Small intestine (tissue), 7 donors: Measurements from ENCODE around the gene CD101. TPM values are rescaled to one million over a fixed set of nuclear protein-coding genes. Genes with fewer than 3 reads are reported as not detected.
"Not testable (repeated sequence)": the region's sequence is repeated elsewhere in the genome, so short reads cannot be mapped to it uniquely, and the experiment has no call there.

Experiments
- DNase-seq, 2 donors: peaks; one replicate each; pipeline versions ENCODE4 v3.0.0 to v3.0.0-alpha.2; 2013
- FAIRE-seq: peaks from 2 replicates; lab custom pipeline; 2012; peaks lifted over from hg19 to GRCh38; lab: Jason Lieb, UNC
- H3K27ac ChIP-seq, 3 donors: one replicate each; pipeline ENCODE4 v1.5.1; 2013; ENCODE audit warnings: low read length in 2 of 3, mild to moderate bottlenecking in 2 of 3, control low read depth in 1 of 3, inconsistent platforms in 1 of 3, low read depth in 1 of 3, moderate library complexity in 1 of 3
- H3K27me3 ChIP-seq, 3 donors: one replicate each; pipeline ENCODE4 v1.6.1; 2013; ENCODE audit warnings: low read length in 3 of 3, inconsistent platforms in 1 of 3; ENCODE audit not compliant: control insufficient read depth in 3 of 3, insufficient read depth in 3 of 3
- H3K36me3 ChIP-seq, 3 donors: one replicate each; pipeline ENCODE4 v1.6.1; 2013; ENCODE audit warnings: low read length in 3 of 3, inconsistent platforms in 1 of 3, low read depth in 1 of 3, mild to moderate bottlenecking in 1 of 3, moderate library complexity in 1 of 3; ENCODE audit not compliant: control insufficient read depth in 3 of 3, insufficient read depth in 2 of 3
- H3K4me1 ChIP-seq, 3 donors: one replicate each; pipeline ENCODE4 v1.6.1; 2013; ENCODE audit warnings: low read length in 2 of 3, inconsistent platforms in 1 of 3, low read depth in 1 of 3, mild to moderate bottlenecking in 1 of 3, moderate library complexity in 1 of 3; ENCODE audit not compliant: control insufficient read depth in 3 of 3, insufficient read depth in 2 of 3
- H3K4me3 ChIP-seq, 3 donors: one replicate each; pipeline ENCODE4 v1.5.1; 2013; ENCODE audit warnings: low read length in 3 of 3, control low read depth in 1 of 3, inconsistent platforms in 1 of 3, low read depth in 1 of 3, mild to moderate bottlenecking in 1 of 3, moderate library complexity in 1 of 3
- H3K9me3 ChIP-seq, 2 donors: one replicate each; pipeline ENCODE4 v1.6.1; 2013; ENCODE audit warnings: low read depth in 1 of 2, low read length in 1 of 2; ENCODE audit not compliant: control insufficient read depth in 2 of 2, insufficient read depth in 1 of 2
- WGBS, 3 donors: extraction: QIAGEN DNeasy Blood & Tissue Kit; methylation state at CpG; one replicate each; pipeline ENCODE4 v1.1.7; 2013; 5-methylcytosine and 5-hydroxymethylcytosine counted together
- polyA plus RNA-seq, 4 donors: library from polyadenylated mRNA; stranded (reverse) in 3 of 4; unstranded in 1 of 4; fragments of 200-250 nt in 3 of 4; fragments of 120-200 nt in 1 of 4; gene quantifications; one replicate each; pipeline versions ENCODE4 v1.2.1 to v1.2.3, GENCODE V29; 2013
- donor health status: healthy with polysubstance abuse.
- donor health status: control.
- donor health status: control.
- donor health status: Bipolar disorder and iron deficiency.
- donor health status: healthy.

The CD101 gene
- polyA plus RNA-seq, 4 donors: 1.3 to 6.2 (median 3.0) TPM

DNA sequence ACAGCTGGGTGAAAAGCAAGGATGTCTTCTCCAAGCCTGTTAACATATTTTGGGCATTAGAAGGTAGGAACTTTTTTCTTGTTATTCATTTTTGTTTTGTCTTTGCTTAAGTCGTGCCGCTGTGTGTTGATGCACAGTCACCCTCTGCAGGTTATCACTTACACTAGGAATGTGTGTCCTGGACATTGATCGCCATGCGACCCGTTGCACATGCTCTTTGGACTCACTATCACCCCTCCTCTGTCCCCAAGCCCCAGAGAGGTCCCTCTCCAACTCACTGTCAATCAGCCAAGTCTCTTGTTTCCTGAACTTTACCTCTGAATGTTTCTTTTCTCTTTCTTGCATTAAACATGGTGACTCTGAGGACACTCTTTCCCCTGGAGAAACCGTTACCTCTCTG is 40.0 kb upstream of the CD101 start:
- H3K9me3 ChIP-seq: no peaks in the 10 kb centered on the region
- FAIRE-seq: no peak
- H3K27ac ChIP-seq: no peak overlapping the region
- H3K27me3 ChIP-seq: no peaks in the 10 kb centered on the region
- DNase-seq: peak; percentile 29 to 46
- no peak overlapping the region for H3K4me3 ChIP-seq
- H3K36me3 ChIP-seq: peaks cover 0 to 40% (median 3%) of the 10 kb centered on the region in 3 donors
- WGBS, 3 donors: 70 to 86% (median 75%) methylated on average over 6 of the region's 6 CpGs
- peaks cover 0 to 2% (median 0%) of the 10 kb centered on the region in 3 donors for H3K4me1 ChIP-seq

DNA sequence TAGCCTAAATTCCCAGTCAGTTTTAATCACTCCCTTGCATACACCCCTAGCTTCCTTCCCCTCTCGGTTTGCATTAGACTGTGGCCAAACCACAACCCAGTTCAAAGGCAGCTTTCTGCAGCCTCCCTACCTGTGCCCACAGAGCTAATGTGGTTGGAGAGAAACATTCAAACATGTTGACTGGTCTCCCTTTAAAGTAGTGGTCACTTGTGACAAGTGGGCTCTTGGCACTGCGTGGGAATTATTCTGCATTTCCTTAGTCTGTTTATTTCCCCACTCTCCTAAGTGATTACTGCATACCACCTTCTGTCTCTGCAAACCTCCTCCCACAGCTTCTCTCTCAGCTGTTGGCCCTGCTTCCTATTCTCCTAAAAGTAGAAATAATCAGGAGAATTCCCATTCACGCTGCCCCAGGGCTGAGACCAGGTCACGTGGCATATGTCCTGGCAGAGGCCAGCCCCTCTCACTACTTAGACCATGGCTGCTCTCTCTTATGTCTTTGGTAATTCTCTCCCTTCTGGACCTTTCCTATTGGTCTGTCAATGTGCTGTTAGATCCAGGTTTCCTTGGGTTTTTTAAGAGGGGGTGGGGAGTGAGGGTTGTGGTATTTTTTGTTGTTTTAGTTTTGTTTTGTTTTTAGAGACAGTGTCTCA is 38.4 kb upstream of the CD101 start:
- DNase-seq: no peak
- Histone ChIP-seq H3K4me1 (peaks cover 0 to 2% (median 0%) of the 10 kb centered on the region in 3 donors), H3K4me3 (no peak overlapping the region), H3K36me3 (peaks cover 0 to 39% (median 3%) of the 10 kb centered on the region in 3 donors), H3K9me3 (no peaks in the 10 kb centered on the region), H3K27ac (no peak overlapping the region), H3K27me3 (no peaks in the 10 kb centered on the region)
- 59 to 82% (median 73%) methylated on average over 4 of the region's 4 CpGs for WGBS, 3 donors
- no peak for FAIRE-seq

DNA sequence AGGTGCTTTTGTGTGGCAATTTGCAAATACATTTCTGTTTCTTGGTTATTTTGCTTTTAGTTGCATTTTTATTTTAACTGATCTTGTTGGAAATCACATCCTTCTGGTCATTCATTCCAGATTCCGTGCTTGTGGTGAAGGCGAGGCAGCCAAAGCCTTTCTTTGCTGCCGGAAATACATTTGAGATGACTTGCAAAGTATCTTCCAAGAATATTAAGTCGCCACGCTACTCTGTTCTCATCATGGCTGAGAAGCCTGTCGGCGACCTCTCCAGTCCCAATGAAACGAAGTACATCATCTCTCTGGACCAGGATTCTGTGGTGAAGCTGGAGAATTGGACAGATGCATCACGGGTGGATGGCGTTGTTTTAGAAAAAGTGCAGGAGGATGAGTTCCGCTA is 34.8 kb upstream of the CD101 start:
- FAIRE-seq: no peak
- H3K4me1 ChIP-seq: no peaks in the 10 kb centered on the region
- H3K36me3 ChIP-seq: peaks cover 0 to 23% (median 3%) of the 10 kb centered on the region in 3 donors
- no peak overlapping the region for H3K4me3 ChIP-seq
- H3K27me3 ChIP-seq: no peaks in the 10 kb centered on the region
- DNase-seq: no peak
- WGBS, 3 donors: 94 to 96% (median 96%) methylated on average over 11 of the region's 11 CpGs
- H3K9me3 ChIP-seq: no peaks in the 10 kb centered on the region
- H3K27ac ChIP-seq: no peak overlapping the region

DNA sequence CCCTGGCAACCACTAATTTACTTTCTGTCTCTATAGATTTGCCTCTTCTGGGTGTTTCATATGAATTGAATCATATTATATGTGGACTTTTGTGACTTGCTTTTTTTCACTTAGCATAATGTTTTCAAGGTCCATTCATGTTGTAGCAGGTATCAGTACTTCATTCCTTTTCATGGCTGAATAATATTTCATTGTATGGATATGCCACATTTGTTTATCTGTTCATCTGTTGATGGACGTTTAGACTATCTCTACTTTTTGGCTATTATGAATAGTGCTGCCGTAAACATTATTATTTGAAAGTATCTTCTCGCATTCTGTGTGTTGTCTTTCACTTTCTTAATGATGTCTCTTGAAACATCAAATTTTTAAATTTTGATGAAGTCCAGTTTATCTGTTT is 32.8 kb upstream of the CD101 start:
- Histone ChIP-seq H3K9me3 (no peaks in the 10 kb centered on the region), H3K27ac (no peak overlapping the region), H3K4me1 (no peaks in the 10 kb centered on the region), H3K36me3 (peaks cover 0 to 18% (median 0%) of the 10 kb centered on the region in 3 donors), H3K4me3 (no peak overlapping the region), H3K27me3 (no peaks in the 10 kb centered on the region)
- 84 to 91% (median 86%) methylated on average over 3 of the region's 3 CpGs for WGBS, 3 donors
- no peak for DNase-seq
- no peak for FAIRE-seq

DNA sequence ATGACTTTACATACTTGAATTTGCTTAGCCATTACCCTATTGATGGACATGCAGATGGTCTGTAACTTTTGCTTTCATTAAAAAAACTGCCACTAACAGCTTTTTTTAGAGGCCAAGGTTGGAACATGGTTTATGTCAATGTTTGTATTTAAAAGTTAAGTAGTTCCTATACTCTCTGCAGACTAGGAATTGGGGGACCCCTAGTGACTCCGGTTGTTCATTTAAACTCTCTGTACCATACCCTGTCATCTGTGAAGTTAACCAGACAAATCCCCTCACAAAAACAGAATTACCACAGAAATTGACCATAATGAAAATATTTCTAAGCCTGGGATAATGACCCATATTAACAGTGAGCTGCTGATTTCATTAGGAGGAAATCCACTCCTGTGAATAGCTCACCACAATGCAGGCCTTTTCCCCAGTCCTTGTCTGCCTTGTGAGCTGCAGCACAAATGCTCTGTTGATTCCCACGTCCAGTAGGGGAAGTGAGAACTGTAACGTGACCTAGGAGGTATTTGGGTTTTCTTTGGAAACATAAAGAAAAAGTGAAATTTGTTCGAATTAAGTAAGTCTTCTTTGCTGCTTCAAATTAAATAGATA is 30.2 kb upstream of the CD101 start:
- Histone ChIP-seq H3K4me3 (no peak overlapping the region), H3K27ac (peak overlapping the region in 1 of 3 donors; percentile 8), H3K9me3 (peaks cover 0 to 11% of the 10 kb centered on the region in 2 donors), H3K27me3 (no peaks in the 10 kb centered on the region), H3K4me1 (no peaks in the 10 kb centered on the region), H3K36me3 (peaks cover 0 to 13% (median 0%) of the 10 kb centered on the region in 3 donors)
- DNase-seq (no peak), FAIRE-seq (no peak)
- WGBS, 3 donors: 79 to 89% (median 86%) methylated on average over 4 of the region's 4 CpGs

DNA sequence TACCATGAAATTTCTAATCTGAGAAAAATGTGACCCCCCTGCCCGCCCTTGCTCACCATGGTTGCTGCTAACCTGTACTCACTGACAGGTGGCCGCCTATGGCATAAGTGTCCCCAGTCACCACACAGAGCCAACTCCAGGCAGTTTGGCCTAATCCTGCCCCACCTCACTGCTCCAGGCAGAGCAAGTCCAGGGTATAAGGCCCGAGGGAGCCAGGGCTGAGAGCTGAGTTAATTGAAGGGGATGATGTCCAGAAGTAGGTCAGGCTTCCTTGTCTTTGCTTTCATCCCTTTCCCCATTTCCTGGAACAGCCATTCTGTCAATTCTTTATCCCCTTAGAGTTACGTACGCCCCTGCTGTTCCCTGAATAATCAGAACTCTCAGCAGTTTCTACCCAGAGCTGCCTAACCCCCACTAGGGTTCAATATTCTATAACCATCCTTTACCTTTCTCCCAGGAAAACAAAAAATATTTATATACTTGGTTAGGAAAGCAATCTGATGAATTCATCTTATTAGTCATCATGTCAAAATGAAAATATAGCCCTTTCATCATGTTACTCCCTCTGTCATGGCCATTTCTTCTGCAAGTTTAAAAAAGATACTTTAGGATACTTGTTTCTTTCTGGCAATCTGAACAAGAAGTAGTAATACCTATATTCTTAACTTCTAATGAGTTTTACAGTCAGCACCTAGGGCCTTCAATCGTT is 29.4 kb upstream of the CD101 start:
- H3K27me3 ChIP-seq: no peaks in the 10 kb centered on the region
- peaks cover 0 to 11% of the 10 kb centered on the region in 2 donors for H3K9me3 ChIP-seq
- no peaks in the 10 kb centered on the region for H3K4me1 ChIP-seq
- peaks cover 0 to 9% (median 0%) of the 10 kb centered on the region in 3 donors for H3K36me3 ChIP-seq
- H3K27ac ChIP-seq: no peak overlapping the region
- no peak overlapping the region for H3K4me3 ChIP-seq
- 90 to 92% (median 90%) methylated on average over 6 of the region's 6 CpGs for WGBS, 3 donors
- FAIRE-seq (no peak), DNase-seq (no peak)

DNA sequence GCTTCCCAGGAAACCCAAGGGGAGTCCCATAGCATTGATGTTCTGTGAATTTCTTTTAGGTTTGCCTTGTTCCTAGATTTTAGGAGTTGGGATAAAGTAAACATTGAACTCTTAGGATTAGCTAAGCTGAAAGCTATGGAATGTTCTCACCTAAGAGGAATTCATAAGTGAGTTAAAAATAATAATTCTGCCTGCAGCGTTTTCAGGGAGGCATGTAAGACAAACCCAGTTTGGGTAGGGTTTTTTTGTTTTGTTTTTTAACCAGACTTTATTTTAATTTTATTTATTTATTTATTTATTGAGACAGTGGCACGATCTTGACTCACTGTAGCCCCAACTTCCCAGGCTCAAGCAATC is 28.9 kb upstream of the CD101 start:
- Histone ChIP-seq H3K36me3 (peaks cover 0 to 9% (median 0%) of the 10 kb centered on the region in 3 donors), H3K27ac (no peak overlapping the region), H3K27me3 (no peaks in the 10 kb centered on the region), H3K4me3 (no peak overlapping the region), H3K4me1 (no peaks in the 10 kb centered on the region), H3K9me3 (peaks cover 0 to 11% of the 10 kb centered on the region in 2 donors)
- FAIRE-seq (no peak), DNase-seq (no peak)
- 83 to 90% (median 89%) methylated on average over 2 of the region's 2 CpGs for WGBS, 3 donors

DNA sequence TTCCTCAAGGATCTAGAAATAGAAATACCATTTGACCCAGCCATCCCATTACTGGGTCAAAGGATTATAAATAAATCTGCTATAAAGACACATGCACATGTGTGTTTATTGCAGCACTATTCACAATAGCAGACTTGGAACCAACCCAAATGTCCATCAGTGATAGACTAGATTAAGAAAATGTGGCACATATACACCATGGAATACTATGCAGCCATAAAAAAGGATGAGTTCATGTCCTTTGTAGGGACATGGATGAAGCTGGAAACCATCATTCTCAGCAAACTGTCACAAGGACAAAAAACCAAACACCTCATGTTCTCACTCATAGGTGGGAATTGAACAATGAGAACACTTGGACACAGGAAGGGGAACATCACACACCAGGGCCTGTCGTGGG is 21.3 kb upstream of the CD101 start:
- not testable (repeated sequence) for H3K9me3 ChIP-seq
- 87 to 96% (median 94%) methylated on average over 1 of the region's 1 CpG for WGBS, 3 donors

More for the DNA sequence above, 21.3 kb upstream of the CD101 start:
- Histone ChIP-seq H3K36me3 (peaks cover 0 to 11% (median 0%) of the 10 kb centered on the region in 3 donors), H3K4me1 (peaks cover 0 to 29% (median 8%) of the 10 kb centered on the region in 3 donors)
- H3K27me3 ChIP-seq, FAIRE-seq, DNase-seq, H3K4me3 ChIP-seq, H3K27ac ChIP-seq: not testable (repeated sequence)
